Right ventricle myocardium superior (tissue), 1 donor: ENCODE measurements around the gene COL12A1. TPM values are rescaled to one million over a fixed set of nuclear protein-coding genes. Genes with fewer than 3 reads are reported as not detected.

Experiments used
- ATAC-seq: fragments of 200-7000 bp; cut with Tn5 transposase; one replicate; pipeline ENCODE4 v1.9.1; 2020; ENCODE audit warnings: mild to moderate bottlenecking; ENCODE audit not compliant: poor library complexity
- DNase-seq: peaks from one replicate; pipeline ENCODE4 v3.0.0-alpha.2; 2020
- intact Hi-C: fragments of 100-400 bp; cut with DNase I; formaldehyde crosslinking; loops from one replicate; pipeline ENCODE4 v1.11.2; 2022
- total RNA-seq: library from RNA; stranded (reverse); fragmentation: NEBNext Ultra II Directional; extraction: Animal tissue kit (Norgen Biotek cat#: 25700); gene quantifications from one replicate; pipeline ENCODE4 v1.2.1, GENCODE V29; 2021
- donor health status: DM: no; HTN: yes; CAD: no; lungs with severe emphysema.

COL12A1 gene
- total RNA-seq, 1 donor from 2014 or later: 10.7 TPM

DNA sequence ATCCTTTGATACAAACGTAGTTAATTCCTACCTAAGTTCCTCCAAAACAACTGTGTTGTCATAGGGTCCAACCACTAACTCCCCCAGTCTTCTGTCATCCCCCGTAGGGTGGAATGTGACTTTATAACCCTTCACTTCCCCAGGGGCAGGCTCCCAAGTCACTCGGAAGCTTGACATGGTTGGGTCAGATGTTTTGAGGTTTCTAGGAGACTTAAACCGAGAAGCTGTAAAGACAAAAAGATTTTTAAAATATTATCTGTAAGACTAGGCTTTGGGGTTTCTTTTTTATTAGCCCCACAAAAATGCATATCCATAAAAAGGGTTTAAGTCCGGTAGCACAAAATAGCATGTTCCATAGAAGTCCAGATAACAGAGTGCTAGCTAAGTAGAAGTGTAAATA is 50.2 kb downstream of the COL12A1 start:
- DNase-seq: no peak
- ATAC-seq: no peak
- intact Hi-C loops: no loop called here

DNA sequence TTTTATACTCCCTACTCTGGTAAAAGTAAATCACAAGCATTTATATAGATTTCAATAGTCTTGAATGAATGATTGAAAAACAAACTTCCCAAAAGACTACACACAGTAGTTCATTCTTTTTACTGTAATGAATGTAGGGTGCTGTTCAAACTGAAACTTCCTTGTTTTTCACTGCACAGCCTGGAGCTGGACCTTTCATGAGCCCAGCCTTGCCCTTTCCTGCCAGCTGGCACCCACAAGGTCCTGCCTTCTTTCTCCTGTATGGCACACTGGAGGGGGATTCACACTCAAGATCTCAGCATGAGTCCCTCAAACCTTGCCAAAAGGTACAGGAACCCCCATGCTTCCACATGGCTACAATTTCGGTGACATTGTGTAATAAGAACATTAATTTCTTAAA is 50.9 kb downstream of the COL12A1 start:
- intact Hi-C loops: no loop called here
- ATAC-seq: no peak

DNA sequence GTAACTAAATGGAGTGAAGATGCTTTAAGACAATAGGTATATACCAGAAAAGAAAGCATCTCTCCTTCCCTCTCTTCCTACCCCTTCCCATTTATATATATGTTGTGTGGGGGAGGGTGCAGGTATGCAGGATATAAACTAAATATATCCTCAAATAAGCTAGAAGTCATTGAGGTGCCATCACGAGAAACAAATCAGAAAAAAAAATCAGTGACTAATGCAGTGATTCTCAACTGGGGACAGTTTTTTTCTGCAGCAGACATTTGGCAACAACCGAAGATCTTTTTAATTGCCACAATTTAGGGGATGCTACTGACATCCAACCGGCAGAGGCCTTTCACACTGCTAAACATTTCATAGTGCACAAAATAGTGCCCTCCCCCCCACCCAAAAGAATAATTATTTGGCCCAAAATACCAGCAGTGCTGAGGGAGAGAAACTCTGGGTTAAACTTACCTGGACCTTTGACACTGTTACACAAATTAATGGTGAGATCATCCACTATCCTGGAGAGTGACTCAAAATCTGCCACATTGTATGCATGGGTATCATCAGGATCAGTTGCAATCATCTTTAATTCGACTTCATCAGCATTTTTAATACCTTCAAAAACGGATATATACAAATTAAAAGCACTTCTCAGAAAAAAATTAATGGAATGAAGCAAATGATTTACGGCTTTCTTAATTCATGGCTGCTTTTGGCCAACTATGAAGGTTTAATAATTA is 55.0 kb downstream of the COL12A1 start:
- intact Hi-C loops: no loop called here
- ATAC-seq (no peak), DNase-seq (no peak)

More for the DNA sequence above, 50.9 kb downstream of the COL12A1 start:
- no peak for DNase-seq

DNA sequence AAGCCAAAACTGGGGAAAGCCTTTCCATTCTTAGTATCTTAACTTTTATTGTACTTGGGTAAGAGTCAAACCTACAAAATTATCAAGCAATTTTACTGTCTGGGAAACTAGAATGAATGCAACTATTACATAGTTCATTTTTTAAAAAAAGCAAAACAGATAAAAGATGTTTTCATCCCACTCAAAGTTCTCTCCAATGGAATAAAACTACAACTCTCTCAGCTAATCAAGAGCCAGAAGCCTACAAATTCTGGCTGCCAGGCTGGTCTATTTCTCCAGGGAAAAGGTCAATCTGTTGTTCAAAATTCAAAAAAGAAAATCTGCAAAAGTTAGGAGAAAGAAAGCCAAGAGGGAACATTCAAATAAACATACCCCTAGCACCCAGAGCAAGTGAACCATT is 56.2 kb downstream of the COL12A1 start:
- intact Hi-C loops: no loop called here
- ATAC-seq: peak; percentile 55
- DNase-seq: no peak

DNA sequence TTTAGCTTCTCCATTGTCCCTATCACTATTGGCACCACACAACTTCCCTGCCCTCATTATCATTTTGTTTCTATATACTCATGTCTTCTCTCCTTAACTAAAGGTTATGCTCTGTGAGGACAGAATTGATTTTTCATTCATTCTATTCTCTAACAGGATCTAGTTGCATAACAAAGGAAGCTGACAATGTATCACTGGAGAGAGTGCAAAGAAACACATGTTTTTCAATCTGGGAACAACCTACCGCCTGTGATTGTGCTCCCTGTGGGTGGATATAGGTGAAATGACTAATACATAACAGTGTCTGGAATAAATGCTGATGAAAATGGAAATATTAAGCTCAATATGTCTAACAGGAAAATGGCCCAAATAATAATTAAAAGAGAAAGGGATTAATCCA is 56.6 kb downstream of the COL12A1 start:
- intact Hi-C loops: no loop called here
- DNase-seq (no peak), ATAC-seq (peak; percentile 12)

DNA sequence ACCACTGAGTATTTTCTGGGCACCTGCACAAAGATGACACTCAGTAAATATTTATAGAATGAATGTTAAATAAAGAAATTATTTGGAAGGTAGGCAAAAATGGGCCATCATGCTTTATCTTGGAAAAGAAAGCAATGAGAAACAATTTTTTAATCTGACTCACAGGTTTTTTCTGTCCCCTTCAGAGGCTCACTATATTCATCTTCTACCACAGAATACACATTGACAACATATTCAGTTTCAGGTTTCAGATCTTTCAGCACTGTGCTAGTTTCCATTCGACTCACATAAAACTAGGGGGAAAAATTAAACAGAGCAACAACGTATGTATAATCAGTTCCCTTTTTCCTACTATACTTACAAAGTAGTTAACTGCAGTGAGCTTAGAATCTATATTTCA is 58.3 kb downstream of the COL12A1 start:
- no peak for DNase-seq
- intact Hi-C loops: no loop called here
- no peak for ATAC-seq

DNA sequence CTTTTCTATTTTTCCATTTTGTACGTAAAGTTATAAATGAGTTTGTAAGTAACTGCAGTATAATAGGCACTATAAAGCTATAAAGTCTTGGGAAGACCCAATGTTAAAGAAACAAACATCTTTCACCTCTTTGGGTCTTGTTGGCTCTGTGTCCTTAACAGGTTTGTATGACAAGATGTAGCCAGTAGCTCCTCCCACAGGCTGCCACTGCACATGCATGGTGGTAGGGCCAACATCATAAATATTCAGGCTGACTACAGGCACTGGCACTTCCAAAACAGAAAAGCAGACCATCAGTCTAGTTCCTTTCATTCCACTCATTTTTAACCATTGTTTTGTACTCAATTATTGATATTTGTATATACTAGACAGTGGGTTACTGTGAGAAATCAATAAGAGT is 59.9 kb downstream of the COL12A1 start:
- ATAC-seq (no peak), DNase-seq (no peak)
- intact Hi-C loops: no loop called here

DNA sequence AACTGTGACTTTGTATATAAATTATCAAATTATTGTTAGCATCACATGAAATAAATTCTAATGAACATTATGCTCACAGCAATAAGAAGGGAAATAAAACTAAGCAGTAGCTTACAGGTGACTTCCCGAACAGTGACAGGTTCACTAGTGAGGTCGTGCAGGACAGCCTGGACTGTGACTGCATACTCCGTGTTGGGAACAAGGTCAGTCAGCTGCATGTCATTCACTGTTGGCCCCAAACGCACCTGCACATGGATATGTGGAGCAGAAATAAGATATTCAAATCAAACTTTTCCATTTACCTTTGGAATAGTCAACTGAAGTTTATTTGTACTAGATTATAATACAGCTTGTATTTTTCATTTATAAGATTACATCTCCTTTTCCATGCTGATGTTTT is 60.6 kb downstream of the COL12A1 start:
- ATAC-seq: no peak

DNA sequence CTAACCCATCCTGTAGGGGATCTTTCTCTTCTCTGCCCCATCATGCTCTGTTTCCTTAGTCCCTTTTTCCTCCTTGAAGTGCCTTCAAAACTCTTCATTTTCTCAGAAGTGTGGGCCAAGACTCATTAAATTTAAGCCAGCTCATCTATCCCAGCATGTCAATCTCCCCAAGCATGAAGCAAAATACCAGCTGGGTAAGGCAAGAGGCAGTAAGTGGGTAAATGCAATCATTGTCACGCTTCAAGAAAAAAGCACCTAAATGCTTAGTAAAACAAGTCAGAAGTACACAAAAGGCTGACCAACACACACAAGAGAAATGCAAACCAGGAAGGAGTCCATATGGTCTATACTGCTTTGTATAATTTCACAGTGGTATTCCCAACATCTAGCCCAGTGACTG is 61.5 kb downstream of the COL12A1 start:
- ATAC-seq (no peak), DNase-seq (no peak)
- intact Hi-C loops: no loop called here

More for the DNA sequence above, 60.6 kb downstream of the COL12A1 start:
- DNase-seq: no peak
- intact Hi-C loops: no loop called here

DNA sequence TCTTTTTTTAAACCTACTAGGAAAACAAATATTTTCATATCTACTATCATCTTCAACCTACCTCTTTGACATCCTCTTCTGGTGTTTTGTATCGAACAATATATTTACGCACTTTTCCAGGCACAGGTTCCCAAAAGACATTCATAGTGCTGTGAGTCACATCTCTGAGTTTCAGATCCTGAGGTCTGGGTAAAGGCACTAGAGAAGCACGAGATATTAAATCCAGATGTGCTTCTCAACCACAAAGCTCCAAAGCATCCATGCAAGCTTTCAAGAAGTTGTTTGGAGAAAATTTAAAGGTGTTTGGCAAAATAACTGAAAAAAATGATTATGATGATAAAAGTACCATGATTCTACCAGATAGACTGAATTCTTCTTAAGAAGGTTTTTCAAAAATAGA is 62.7 kb downstream of the COL12A1 start:
- intact Hi-C loops: no loop called here
- DNase-seq (no peak), ATAC-seq (no peak)

DNA sequence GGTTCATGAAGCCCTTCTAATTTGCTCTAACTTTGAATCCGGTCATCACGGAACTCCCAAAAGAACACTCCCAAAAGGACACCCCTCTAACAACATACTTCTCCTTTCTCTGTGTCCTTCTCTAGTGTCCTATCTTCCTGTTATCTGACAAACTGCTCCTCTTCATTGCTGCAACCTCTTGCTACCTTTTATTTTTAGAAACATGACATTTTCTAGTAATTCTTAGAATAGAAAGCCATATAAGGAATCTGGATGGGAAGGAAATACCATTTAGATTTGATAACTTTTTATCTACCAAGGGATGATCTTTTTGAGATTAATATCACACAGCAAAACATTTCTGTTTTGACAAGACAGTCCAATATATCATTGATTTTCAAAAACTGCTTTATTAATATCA is 63.1 kb downstream of the COL12A1 start:
- intact Hi-C loops: no loop called here
- DNase-seq: no peak
- ATAC-seq: no peak

DNA sequence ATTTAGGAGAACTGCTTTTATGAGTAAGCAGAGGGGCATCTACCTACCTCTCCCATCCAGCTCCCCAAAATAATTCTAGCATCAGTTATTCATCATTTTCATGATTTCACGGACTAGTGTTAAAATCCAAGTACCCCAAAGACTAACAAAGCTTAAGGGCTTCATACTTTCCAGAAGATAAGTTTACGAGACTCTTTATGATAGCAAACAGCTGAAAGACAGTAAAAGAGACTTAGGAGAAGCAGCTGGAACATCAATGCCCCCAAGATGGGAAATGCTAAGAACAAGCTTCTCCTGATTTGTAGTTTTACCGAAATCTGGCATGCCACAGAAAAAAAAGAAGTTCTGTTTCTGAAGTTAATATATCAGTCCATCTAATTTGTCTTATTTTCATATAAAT is 70.0 kb downstream of the COL12A1 start:
- DNase-seq (no peak), ATAC-seq (no peak)
- intact Hi-C loops: no loop called here

DNA sequence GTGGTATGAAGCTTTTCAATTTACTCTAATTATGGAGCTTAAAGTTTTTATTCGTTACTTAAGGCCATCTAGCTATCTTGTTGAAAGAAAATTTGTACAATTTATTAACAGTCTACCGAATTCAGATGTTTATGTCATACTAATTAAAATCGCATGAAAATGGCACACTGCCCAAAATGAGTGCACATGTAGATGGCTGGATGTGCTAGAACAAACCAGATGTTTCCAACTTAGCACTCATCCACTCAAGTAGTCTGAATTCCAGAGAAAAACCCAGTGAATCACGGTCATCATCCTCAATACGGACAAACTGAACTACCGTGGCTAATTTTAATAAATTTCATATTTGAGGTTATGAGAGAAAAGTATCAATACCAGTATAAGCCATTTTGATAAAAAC is 70.4 kb downstream of the COL12A1 start:
- DNase-seq: no peak
- ATAC-seq: no peak
- intact Hi-C loops: no loop called here

DNA sequence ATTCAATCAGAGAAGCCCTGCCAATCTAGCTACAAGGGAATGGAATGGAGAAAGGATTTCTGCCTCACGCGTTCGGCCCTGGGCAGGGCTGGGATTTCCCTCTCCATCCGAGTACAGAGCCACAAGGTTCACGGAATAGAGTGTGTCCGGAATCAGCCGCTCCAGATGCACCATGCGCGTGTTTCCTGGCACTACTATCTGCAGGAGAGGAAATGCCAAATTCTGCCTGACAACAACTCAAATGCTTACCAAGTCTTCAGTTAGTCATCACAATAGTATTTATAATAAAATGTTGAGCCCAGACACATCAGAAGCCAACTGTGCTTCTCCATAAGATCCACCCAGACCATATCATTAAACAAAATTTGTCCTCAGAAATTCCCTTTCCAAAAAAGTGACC is 75.1 kb downstream of the COL12A1 start:
- DNase-seq: no peak
- no peak for ATAC-seq
- intact Hi-C loops: no loop called here

DNA sequence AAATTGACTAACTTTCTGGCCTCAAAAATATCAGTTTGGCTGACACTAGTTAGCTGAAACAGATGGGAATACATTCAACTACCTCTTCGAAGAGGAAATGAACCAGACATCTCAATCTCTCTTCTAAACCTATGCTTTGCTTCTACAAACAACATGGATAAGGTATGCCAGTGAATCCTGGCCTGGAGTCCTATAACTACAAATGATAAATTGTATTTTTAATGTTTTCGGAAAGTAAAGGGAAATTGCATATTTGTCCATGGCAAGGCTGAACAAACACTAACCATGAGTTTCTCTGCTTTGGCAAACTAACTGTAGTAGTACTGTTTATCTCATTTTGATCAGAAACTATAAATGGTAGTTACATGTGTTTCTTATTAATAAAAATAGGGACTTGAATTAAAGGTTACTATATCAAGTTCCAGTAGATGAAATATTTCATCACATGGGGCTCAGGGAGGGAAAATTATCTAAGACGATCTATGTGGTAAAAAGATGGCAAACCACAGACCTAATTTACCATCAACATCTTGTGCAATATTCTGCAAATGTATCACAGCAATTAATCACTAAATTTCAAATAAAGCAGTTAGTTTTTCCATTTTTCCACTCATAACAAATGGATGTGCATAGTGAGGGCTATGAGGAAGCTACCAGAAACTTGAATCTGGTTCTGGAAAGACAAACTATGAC is 76.8 kb downstream of the COL12A1 start:
- DNase-seq (no peak), ATAC-seq (no peak)
- intact Hi-C loops: no loop called here

DNA sequence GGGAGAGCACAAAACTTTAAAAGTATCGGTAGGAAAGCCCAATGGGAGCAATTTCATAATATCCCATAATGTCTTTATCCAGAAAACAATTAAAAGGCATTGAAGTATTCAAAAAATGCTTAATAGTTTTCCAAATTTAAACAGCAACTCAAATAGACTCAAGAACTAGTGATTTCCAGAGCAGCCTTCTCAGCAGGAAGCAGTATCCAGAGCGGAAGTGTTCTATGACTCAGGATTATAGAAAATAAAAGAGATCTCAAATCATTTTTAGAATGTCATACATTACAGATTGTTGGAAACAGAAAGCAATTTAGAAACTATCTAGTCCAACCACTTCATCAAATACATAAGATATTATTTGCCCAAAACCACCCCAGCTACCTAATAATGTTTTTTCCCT is 79.3 kb downstream of the COL12A1 start:
- intact Hi-C loops: no loop called here
- DNase-seq: no peak
- ATAC-seq: no peak

DNA sequence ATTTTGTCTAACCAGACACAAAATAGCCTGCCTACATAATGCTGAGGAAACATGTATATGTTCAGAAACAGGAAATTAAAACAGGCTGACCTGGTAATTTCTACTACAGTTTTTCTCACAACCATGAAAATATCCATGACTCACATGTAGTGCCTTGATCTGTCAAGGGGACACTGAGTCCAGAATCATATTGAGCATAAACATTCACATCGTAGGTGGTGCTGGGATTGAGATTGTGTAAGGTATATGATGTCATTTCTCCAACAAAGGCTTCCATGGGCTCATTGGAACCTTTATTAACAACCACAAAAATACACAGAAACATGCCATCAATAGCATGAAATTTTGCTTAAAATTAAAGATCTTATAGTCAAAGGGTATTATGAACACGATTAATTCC is 80.9 kb downstream of the COL12A1 start:
- DNase-seq (no peak), ATAC-seq (no peak)
- intact Hi-C loops: no loop called here

DNA sequence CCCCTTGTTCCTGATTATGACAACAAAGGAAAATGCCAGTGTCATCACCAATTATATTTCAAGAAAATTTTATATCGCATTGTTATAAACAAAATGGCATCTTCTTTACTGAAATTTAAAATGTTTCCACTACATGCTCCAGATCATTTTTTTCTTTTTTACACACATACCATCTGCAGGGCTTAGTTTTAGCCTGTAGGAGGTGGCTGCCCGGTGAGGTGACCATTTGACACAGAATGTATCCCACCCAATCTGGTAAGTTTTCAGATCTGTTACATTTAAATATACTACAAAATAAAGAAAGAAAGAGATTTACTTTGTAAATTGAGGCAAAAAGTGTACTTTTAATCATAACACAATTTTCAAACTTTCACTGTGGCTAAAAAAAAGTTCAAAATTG is 81.8 kb downstream of the COL12A1 start:
- no peak for ATAC-seq
- DNase-seq: no peak
- intact Hi-C loops: no loop called here

DNA sequence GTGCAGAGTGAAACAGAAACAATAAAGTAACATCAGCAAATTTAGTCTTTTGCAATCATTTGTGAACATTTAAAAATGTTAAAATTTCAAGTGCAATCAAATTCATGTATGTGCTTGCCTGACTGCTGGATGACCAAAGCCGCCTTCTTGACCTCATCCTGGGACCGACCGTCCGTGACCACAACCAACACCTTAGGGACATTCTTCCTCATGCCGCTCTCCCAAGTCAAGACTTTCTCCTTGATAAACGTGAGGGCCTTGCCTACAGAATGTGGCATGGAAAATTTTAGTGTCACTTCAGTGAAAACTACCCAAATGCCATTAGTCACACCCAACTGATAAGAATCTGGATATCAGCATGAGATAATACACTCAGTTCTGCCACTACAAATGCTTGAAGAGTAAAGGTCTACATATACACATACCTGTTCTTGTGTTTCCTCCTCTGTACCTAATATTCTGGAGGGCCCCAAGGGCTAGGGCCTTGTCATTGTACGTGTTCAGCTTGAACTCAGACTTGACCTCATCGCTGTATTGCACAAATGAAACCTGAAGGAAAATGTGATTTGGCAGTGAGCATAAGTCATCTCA is 86.8 kb downstream of the COL12A1 start:
- DNase-seq (no peak), ATAC-seq (no peak)
- intact Hi-C loops: no loop called here

DNA sequence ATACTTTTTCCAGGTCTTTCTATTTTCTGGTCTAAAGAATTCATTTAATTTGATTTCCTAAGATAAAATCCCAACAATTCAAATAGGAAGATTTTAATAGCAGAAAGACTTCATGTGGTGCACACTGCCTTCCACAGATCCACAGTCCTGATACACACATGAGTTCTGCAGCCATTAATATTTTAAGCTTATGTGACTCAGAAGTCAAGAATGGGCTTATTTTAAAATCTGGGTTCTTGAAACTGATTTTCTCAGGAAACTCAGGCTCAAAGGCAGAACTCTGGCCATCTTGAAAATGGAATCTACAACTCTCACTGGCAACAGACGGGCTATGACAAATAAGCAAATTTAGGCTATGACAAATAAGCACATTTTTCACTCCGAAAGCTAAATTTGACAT is 88.2 kb downstream of the COL12A1 start:
- DNase-seq: no peak
- intact Hi-C loops: no loop called here
- ATAC-seq: no peak
